ENCODE measurements around the gene ORC5.

ORC5 gene

GRCh38 chr7:104123786-104124185 lies 84.0 kb downstream of the ORC5 start:
- Mint-ChIP-seq H3K4me1 (no peaks in the 10 kb centered on the region), H3K27ac (no peak overlapping the region), H3K36me3 (peaks cover 16% of the 10 kb centered on the region), H3K9me3 (no peaks in the 10 kb centered on the region), H3K27me3 (no peaks in the 10 kb centered on the region), H3K4me3 (no peak overlapping the region)

DNA sequence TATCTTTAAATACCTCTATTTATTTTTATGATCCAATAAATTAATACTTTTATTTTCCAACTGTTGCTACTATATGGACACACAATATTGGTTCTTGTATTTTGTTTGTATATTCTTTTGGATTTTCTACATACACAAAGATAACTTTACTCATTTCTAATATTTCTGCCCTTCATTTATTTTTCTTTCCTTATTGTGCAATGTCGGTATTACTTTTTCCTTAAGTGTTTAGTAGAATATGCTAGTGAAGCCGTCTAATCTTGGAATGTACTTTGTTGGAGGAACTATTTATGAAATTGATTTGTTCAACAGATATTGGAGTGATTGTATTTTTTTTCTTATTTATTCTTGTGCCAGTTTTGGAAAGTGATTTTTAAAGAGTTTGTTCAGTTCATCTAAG lies 94.0 kb downstream of the ORC5 start:
- Mint-ChIP-seq H3K27ac (no peak overlapping the region), H3K27me3 (no peaks in the 10 kb centered on the region), H3K9me3 (no peaks in the 10 kb centered on the region), H3K4me1 (no peaks in the 10 kb centered on the region), H3K4me3 (no peak overlapping the region), H3K36me3 (no peaks in the 10 kb centered on the region)

DNA sequence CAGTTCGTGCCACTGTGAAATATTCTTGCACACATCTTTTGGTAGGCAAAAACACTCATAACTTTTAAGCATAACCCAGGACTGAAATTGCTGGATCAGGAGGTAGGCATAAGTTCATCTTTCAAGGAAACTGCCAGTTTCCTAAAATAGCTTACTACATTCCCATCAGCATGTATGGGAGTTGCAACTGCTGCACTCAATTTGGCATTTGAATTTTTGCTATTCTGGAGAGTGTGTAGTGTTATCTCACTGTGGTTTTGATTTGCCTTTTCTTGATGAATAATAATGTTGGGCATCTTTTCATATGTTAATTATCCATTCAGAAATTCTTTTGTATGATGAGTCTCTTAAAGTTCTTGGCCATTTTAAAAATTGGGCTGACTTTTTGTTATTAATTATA lies 95.2 kb downstream of the ORC5 start:
- Mint-ChIP-seq H3K36me3 (no peaks in the 10 kb centered on the region), H3K4me3 (no peak overlapping the region), H3K9me3 (no peaks in the 10 kb centered on the region), H3K4me1 (no peaks in the 10 kb centered on the region), H3K27me3 (no peaks in the 10 kb centered on the region), H3K27ac (no peak overlapping the region)

DNA sequence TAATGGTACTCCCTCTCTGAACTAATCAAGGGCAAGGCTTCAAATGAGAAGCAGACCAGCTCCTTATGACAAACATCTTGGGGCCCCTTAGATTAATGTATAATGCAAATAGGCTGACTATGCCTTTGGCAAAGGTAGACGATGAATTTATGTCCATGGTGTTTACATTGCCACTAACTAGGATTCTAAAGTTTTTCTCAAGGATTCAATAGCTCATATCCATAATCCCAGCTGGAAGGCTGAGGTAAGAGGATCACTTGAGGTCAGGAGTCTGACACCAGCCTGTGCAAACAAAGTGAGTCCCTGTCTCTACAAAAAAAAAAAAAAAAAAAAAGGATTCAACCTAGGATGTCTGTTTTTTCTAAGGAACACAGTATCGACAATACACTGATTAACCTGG lies 96.5 kb downstream of the ORC5 start:
- Mint-ChIP-seq H3K27me3 (peaks cover 2% of the 10 kb centered on the region), H3K36me3 (no peaks in the 10 kb centered on the region), H3K9me3 (no peaks in the 10 kb centered on the region), H3K4me3 (no peak overlapping the region), H3K27ac (no peak overlapping the region), H3K4me1 (no peaks in the 10 kb centered on the region)

- Mint-ChIP-seq H3K4me1 (no peaks in the 10 kb centered on the region), H3K36me3 (no peaks in the 10 kb centered on the region), H3K27me3 (peaks cover 7% of the 10 kb centered on the region), H3K4me3 (no peak overlapping the region), H3K27ac (no peak overlapping the region), H3K9me3 (no peaks in the 10 kb centered on the region)
Measured at GRCh38 chr7:104106108-104106905, 101.5 kb downstream of the ORC5 start.

DNA sequence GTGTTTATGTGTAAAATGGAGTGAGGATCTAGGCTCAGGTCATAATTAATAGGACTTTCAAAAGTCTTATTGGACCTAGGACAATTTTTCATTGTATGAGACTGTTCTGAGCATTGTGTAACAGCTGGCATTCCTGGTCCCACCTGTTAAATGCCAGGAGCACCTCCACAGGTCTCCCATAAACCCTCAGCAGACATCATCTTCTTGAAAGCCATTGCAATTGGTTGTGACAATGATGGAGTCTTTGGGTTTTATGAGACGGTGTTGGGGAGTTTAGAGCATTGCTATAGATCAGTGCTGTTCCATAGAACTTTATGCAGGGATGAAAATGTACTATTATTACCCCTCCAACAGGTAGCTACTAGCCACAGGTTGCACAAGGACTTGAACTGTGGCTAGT lies 108.9 kb downstream of the ORC5 start:
- H3K4me1 Mint-ChIP-seq, result no peaks in the 10 kb centered on the region
- no peaks in the 10 kb centered on the region for H3K9me3 Mint-ChIP-seq
- no peaks in the 10 kb centered on the region for H3K36me3 Mint-ChIP-seq
- H3K27me3 Mint-ChIP-seq, result peaks cover 5% of the 10 kb centered on the region
- no peak overlapping the region for H3K27ac Mint-ChIP-seq
- H3K4me3 Mint-ChIP-seq, result no peak overlapping the region

- Mint-ChIP-seq H3K27me3 (peaks cover 9% of the 10 kb centered on the region), H3K27ac (no peak overlapping the region), H3K4me3 (no peak overlapping the region), H3K36me3 (no peaks in the 10 kb centered on the region), H3K4me1 (no peaks in the 10 kb centered on the region), H3K9me3 (no peaks in the 10 kb centered on the region)
Measured at GRCh38 chr7:104096683-104097082, 111.1 kb downstream of the ORC5 start.

DNA sequence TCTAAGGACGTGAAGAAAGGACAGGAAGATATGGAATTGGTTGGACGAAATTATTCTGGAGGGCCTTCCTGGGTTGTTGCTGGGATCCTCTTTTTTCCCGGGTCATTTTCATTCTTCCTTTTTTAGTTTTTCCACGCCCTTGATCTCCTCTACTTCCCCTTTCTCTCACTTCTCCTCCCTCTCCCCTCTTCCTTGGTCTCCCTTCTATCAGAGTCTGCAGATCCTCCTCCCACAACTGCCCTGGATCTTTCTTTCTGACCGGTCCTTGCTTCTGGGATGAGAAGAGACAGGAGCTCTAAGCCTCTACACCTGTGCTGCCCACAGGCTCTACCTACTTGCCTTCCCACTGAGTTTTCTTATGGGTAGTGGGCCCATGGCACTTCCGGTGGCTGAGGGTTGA lies 114.7 kb downstream of the ORC5 start:
- peaks cover 15% of the 10 kb centered on the region for H3K27me3 Mint-ChIP-seq
- H3K4me3 Mint-ChIP-seq, result no peak overlapping the region

GRCh38 chr7:104091242-104091641 lies 116.6 kb downstream of the ORC5 start:
- no peaks in the 10 kb centered on the region for H3K36me3 Mint-ChIP-seq
- H3K27ac Mint-ChIP-seq, result no peak overlapping the region
- no peaks in the 10 kb centered on the region for H3K9me3 Mint-ChIP-seq
- peaks cover 15% of the 10 kb centered on the region for H3K27me3 Mint-ChIP-seq
- no peak overlapping the region for H3K4me3 Mint-ChIP-seq
- H3K4me1 Mint-ChIP-seq, result no peaks in the 10 kb centered on the region

More for the DNA sequence above, 114.7 kb downstream of the ORC5 start:
- H3K9me3 Mint-ChIP-seq, result no peaks in the 10 kb centered on the region
- H3K27ac Mint-ChIP-seq, result no peak overlapping the region
- no peaks in the 10 kb centered on the region for H3K4me1 Mint-ChIP-seq
- H3K36me3 Mint-ChIP-seq, result no peaks in the 10 kb centered on the region

DNA sequence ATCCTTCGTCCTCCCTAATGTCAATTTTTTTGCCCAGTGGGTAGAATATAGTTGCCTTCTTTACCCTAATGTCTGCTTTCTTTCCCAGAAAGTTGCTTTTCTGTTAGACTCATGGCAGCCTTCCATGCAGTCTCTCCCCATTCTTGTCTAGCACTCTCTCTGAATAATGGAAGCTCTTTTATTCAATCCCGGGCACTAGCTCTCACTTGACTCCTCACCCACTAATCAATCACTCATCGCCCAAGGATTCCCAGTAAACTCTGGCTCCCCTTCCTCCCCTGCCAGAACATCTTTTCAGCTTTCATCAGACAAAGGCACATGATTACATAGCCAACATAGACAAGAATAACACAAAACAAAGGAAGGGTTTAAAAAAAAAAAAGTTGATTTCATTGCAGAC lies 118.2 kb downstream of the ORC5 start:
- H3K27me3 Mint-ChIP-seq, result peaks cover 12% of the 10 kb centered on the region
- H3K36me3 Mint-ChIP-seq, result no peaks in the 10 kb centered on the region
- H3K27ac Mint-ChIP-seq, result no peak overlapping the region
- H3K4me1 Mint-ChIP-seq, result no peaks in the 10 kb centered on the region
- H3K4me3 Mint-ChIP-seq, result no peak overlapping the region
- no peaks in the 10 kb centered on the region for H3K9me3 Mint-ChIP-seq

GRCh38 chr7:104089061-104089460 lies 118.8 kb downstream of the ORC5 start:
- no peak overlapping the region for H3K27ac Mint-ChIP-seq
- H3K4me1 Mint-ChIP-seq, result no peaks in the 10 kb centered on the region
- peaks cover 12% of the 10 kb centered on the region for H3K27me3 Mint-ChIP-seq
- H3K4me3 Mint-ChIP-seq, result no peak overlapping the region
- no peaks in the 10 kb centered on the region for H3K36me3 Mint-ChIP-seq
- H3K9me3 Mint-ChIP-seq, result no peaks in the 10 kb centered on the region

Measured in activated naive CD4-positive, alpha-beta T cell treated with anti-CD3 and anti-CD28 coated beads, Interleukin-2, amount 50 U/mL, for 24 hours (primary cell).